ENCODE measurements around the gene ZNF780B. TPM values are rescaled to one million over a fixed set of nuclear protein-coding genes. Genes with fewer than 3 reads are reported as not detected.

The ZNF780B gene
- total RNA-seq, 1 donor from 2014 or later = 15.6 TPM

DNA sequence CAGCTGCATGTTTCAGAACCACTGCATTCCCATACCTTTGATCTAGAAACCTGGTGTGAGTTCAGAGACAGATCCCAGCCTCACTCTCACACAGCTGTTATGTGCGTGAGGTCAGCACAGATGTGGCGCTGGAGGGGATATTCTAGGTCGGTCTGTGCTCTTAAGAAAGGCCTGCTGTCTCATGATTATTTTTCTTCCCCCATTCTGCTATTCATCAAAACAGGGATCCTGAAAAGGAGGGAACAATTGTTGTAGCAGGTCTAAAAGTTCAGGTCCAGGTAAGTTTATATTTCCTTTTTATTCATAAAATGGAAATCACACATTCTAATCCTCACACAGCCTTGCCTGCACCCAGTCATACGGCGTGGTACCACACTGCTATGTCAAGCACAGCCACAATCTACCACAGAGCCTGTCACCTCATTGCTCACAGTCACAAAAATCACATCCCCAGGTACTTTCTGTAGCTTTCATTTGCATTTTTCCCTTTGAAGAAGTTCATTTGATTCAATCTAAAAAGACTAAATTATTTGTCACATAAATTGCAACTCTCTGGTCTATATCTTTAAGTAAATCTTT lies 58.3 kb downstream of the ZNF780B start:
- Histone ChIP-seq H3K27ac (peak overlapping the region; percentile 91 to 92), H3K4me1 (peaks cover 0 to 10% of the 10 kb centered on the region in 2 donors), H3K9me3 (peaks cover 0 to 4% of the 10 kb centered on the region in 2 donors), H3K27me3 (no peaks in the 10 kb centered on the region), H3K4me3 (peak overlapping the region; percentile 69 to 72), H3K36me3 (no peaks in the 10 kb centered on the region)
- intact Hi-C loops (cut with DNase I) = loop anchor here (2.0 to 10.0 kb wide), 4 partner anchors 95 to 463 kb away; partner anchors contain the start of genes EID2B, MAP3K10 and ZNF780A
- TF ChIP-seq, protein P1, sequence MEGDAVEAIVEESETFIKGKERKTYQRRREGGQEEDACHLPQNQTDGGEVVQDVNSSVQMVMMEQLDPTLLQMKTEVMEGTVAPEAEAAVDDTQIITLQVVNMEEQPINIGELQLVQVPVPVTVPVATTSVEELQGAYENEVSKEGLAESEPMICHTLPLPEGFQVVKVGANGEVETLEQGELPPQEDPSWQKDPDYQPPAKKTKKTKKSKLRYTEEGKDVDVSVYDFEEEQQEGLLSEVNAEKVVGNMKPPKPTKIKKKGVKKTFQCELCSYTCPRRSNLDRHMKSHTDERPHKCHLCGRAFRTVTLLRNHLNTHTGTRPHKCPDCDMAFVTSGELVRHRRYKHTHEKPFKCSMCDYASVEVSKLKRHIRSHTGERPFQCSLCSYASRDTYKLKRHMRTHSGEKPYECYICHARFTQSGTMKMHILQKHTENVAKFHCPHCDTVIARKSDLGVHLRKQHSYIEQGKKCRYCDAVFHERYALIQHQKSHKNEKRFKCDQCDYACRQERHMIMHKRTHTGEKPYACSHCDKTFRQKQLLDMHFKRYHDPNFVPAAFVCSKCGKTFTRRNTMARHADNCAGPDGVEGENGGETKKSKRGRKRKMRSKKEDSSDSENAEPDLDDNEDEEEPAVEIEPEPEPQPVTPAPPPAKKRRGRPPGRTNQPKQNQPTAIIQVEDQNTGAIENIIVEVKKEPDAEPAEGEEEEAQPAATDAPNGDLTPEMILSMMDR (IDR thresholded peaks at IDR 0.05) = no peak
- DNase-seq (ENCODE audit: low spot score in 2 of 2) = no peak

DNA sequence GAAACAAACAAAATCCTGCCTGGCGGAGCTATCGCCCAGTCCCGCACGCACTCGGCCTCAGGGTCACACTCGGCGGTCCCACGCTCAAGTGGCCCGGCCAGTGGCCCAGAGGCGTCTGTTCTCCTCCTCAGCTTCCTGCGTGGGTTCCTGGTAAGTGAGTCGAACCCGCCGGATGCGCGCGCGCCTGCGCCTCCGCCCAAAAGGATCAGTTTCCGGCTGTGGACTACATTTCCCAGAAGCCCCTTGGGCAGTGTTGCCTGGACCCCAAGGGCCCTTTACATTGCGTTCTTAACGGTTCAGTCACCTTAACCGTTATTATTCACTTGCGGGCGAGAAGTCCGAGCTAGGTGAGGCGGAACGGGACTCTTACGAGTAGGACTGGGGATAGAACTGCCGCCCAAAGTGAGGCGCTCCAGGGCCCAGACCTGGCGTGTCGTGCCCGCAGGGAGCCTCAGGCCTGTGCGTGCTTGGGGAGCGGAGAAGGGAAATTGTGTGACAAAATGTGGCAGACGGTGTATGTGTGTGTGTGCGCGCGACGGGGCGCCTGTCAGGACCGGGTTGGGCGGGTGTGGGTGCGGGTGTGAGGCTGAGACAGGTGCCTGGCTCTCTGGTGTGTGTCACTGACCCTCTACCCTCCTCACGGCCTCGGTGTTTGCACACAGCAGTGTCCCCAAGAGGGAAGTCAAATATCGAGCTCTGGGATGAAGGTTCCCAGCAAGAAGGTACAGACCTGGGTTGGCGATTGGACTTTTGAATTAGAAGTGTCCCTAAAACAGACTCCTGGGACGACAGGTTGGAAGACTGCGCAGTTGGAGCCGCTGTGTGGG lies 59.0 kb downstream of the ZNF780B start, which contains the start of gene ZNF546:
TSS of gene ZNF546 (plus strand) at position 250 of the 827 bp plus-strand sequence. CDS start 1,267 bp downstream, outside the sequence.
- H3K36me3 ChIP-seq = no peaks in the 10 kb centered on the region
- TF ChIP-seq, protein P1 (IDR thresholded peaks at IDR 0.05) = no peak
- H3K4me3 ChIP-seq = peak within 1 kb of the TSS; percentile 69 to 72
- peak; percentile 70 to 97 for DNase-seq (ENCODE audit: low spot score in 2 of 2)
- H3K27me3 ChIP-seq = no peaks in the 10 kb centered on the region
- intact Hi-C loops (cut with DNase I) = loop anchor here (1.0 to 10.0 kb wide), 5 partner anchors 26 to 462 kb away; partner anchors contain the start of genes EID2B, MAP3K10, PSMC4 and ZNF780A
- H3K9me3 ChIP-seq = peaks cover 0 to 4% of the 10 kb centered on the region in 2 donors
- peaks cover 0 to 10% of the 10 kb centered on the region in 2 donors for H3K4me1 ChIP-seq
- H3K27ac ChIP-seq = peak within 1 kb of the TSS; percentile 91 to 92

DNA sequence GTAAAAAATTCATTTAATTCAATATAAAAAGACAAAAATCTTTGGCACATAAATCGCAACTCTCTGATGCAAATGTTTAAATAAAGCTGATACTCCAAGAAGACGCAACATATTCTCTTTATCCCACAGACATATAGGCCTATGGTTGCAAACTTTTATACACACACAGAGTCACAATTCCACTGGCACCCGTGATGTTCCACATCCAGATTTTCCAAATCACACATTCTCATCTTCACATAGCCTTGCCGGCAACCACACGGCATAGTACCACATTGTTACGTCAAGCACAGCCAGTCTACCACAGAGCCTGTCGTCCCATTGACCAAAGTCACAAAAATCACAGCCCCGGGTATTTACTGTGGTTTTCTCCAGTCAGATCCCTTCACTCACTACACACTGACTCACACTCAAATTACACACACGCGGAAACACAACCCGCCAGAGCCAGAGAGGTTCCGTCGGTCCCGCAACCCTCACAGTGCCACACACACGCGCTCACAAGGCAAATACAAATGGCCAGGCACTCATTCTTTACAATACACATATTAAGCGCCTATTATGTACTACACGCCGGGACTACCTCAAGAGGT lies 59.7 kb downstream of the ZNF780B start:
- peak in 1 of 2 donors; percentile 70 for DNase-seq (ENCODE audit: low spot score in 2 of 2)
- intact Hi-C loops (cut with DNase I) = loop anchor here (1.0 to 10.0 kb wide), 5 partner anchors 25 to 462 kb away; partner anchors contain the start of genes EID2B, MAP3K10, PSMC4 and ZNF780A
- no peaks in the 10 kb centered on the region for H3K27me3 ChIP-seq
- peaks cover 0 to 4% of the 10 kb centered on the region in 2 donors for H3K9me3 ChIP-seq
- H3K27ac ChIP-seq = peak overlapping the region; percentile 91 to 92
- TF ChIP-seq, protein P1 (IDR thresholded peaks at IDR 0.05) = no peak
- H3K36me3 ChIP-seq = no peaks in the 10 kb centered on the region
- H3K4me1 ChIP-seq = peaks cover 0 to 10% of the 10 kb centered on the region in 2 donors
- peak overlapping the region; percentile 69 to 72 for H3K4me3 ChIP-seq

DNA sequence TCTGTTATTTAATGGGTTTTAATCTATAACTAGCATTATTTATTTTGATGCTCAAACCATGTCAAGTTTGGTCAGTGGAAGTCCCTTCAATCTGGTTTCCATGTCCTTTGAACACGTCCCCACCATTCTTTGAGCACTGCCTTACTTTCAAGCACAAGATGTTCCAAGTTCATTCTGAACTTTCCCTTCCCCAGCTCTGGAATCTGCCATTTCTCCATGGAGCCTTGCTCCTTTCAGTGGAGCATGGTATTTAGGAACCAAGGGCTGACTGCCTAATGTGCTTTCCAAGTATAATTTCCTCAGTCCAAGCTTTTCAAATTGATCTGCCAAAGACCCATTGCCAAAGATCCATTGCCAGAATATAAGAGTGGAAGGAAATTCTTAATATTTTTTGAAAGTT lies 60.2 kb downstream of the ZNF780B start:
- no peaks in the 10 kb centered on the region for H3K36me3 ChIP-seq
- TF ChIP-seq, protein P1 (IDR thresholded peaks at IDR 0.05) = no peak
- no peak for DNase-seq (ENCODE audit: low spot score in 2 of 2)
- peaks cover 0 to 10% of the 10 kb centered on the region in 2 donors for H3K4me1 ChIP-seq
- H3K27me3 ChIP-seq = no peaks in the 10 kb centered on the region
- H3K9me3 ChIP-seq = peaks cover 0 to 4% of the 10 kb centered on the region in 2 donors
- intact Hi-C loops (cut with DNase I) = loop anchor here (1.0 to 10.0 kb wide), 5 partner anchors 24 to 461 kb away; partner anchors contain the start of genes EID2B, MAP3K10, PSMC4 and ZNF780A
- peak overlapping the region in 1 of 2 donors; percentile 92 for H3K27ac ChIP-seq
- H3K4me3 ChIP-seq = peak overlapping the region; percentile 69 to 72

DNA sequence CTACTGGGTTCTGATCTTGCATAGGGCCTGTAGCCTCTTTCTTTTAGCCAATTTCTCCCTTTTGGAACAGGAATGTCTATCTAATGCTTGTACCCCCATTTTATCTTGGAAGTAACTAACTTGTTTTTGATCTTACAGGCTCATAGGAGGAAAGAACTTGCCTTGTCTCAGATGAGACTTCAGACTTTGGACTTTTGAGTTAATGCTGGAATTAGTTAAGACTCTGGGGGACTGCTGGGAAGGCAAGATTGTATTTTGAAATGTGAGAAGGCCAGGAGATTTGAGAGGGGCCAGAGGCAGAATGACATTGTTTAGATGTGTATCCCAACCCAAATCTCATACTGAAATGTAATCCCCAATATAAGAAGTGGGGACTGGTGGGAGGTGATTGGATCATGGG lies 61.7 kb downstream of the ZNF780B start:
- no peaks in the 10 kb centered on the region for H3K27me3 ChIP-seq
- no peak overlapping the region for H3K4me3 ChIP-seq
- H3K27ac ChIP-seq = no peak overlapping the region
- DNase-seq (ENCODE audit: low spot score in 2 of 2) = no peak
- peaks cover 0 to 10% of the 10 kb centered on the region in 2 donors for H3K4me1 ChIP-seq
- H3K36me3 ChIP-seq = no peaks in the 10 kb centered on the region
- intact Hi-C loops (cut with DNase I) = loop anchor here (10.0 kb wide), 1 partner anchor 460 kb away; the partner anchor contains the start of gene EID2B
- TF ChIP-seq, protein P1 (IDR thresholded peaks at IDR 0.05) = no peak
- peaks cover 0 to 4% of the 10 kb centered on the region in 2 donors for H3K9me3 ChIP-seq

Data from ascending aorta (tissue), 2 donors.